Heart left ventricle (tissue), 16 donors: ENCODE measurements around the gene EFNA5. TPM values are rescaled to one million over a fixed set of nuclear protein-coding genes. Genes with fewer than 3 reads are reported as not detected.

ENCODE experiments used
- ATAC-seq, 4 donors: fragments of 200-7000 bp; cut with Tn5 transposase; one replicate each; pipeline ENCODE4 v1.9.1; 2020 to 2022; ENCODE audit warnings: moderate library complexity in 4 of 4, mild to moderate bottlenecking in 3 of 4, moderate number of reproducible peaks in 1 of 4
- DNase-seq, 5 donors: peaks; one replicate each; pipeline ENCODE4 v3.0.0-alpha.2; 2020
- H3K27ac ChIP-seq, 12 donors: fragments of 200-600 bp; sonication (generic) in 4 of 12; one replicate each; pipeline versions ENCODE4 v1.5.0 to v1.8.0; 2016 to 2022; ENCODE audit warnings: mild to moderate bottlenecking in 2 of 12
- H3K27me3 ChIP-seq, 9 donors: fragments of 200-600 bp; sonication (generic) in 2 of 9; one replicate each; pipeline versions ENCODE4 v1.5.1 to v1.8.0; 2016 to 2022; ENCODE audit warnings: mild to moderate bottlenecking in 3 of 9
- H3K36me3 ChIP-seq, 9 donors: fragments of 200-600 bp; sonication (generic) in 2 of 9; one replicate each; pipeline versions ENCODE4 v1.5.0 to v1.8.0; 2018 to 2022; ENCODE audit warnings: mild to moderate bottlenecking in 2 of 9
- H3K4me1 ChIP-seq, 12 donors: fragments of 200-600 bp; sonication (generic) in 4 of 12; one replicate each; pipeline versions ENCODE4 v1.5.0 to v1.8.0; 2016 to 2022; ENCODE audit warnings: mild to moderate bottlenecking in 3 of 12
- H3K4me3 ChIP-seq, 12 donors: fragments of 200-600 bp; sonication (generic) in 4 of 12; one replicate each; pipeline versions ENCODE4 v1.5.0 to v1.8.0; 2017 to 2022; ENCODE audit warnings: mild to moderate bottlenecking in 9 of 12, moderate library complexity in 4 of 12
- H3K9me3 ChIP-seq, 12 donors: fragments of 200-600 bp; sonication (generic) in 4 of 12; one replicate each; pipeline versions ENCODE4 v1.5.0 to v1.8.0; 2016 to 2022; ENCODE audit warnings: mild to moderate bottlenecking in 1 of 12
- POLR2A ChIP-seq, 2 donors: fragments of 450-650 bp; IDR thresholded peaks; one replicate each; pipeline ENCODE4 v1.6.1; 2017; ENCODE audit warnings: antibody characterized with exemption in 2 of 2, mild to moderate bottlenecking in 2 of 2, moderate library complexity in 2 of 2
- WGBS, 4 donors: extraction: QIAGEN DNeasy Blood & Tissue Kit in 2 of 4; methylation state at CpG; one replicate each; pipeline versions ENCODE4 v1.1.5 to v1.1.7; 2013 to 2018; 5-methylcytosine and 5-hydroxymethylcytosine counted together
- intact Hi-C, 10 donors: fragments of 100-400 bp; cut with DNase I; formaldehyde crosslinking; loops; one replicate each; pipeline versions ENCODE4 v1.11.1 to v1.14.2; 2022
- polyA plus RNA-seq, 2 donors: library from polyadenylated mRNA; stranded (reverse); fragments of 200-250 nt; gene quantifications; one replicate each; pipeline ENCODE4 v1.2.3, GENCODE V29; 2013
- total RNA-seq, 9 donors: library from RNA; depleted of rRNA in 2 of 9; stranded (reverse); fragments of >200 nt in 2 of 9; fragmentation: NEBNext Ultra II Directional in 3 of 9; extraction: Animal tissue kit (Norgen Biotek cat#: 25700) in 3 of 9; gene quantifications; one replicate each; pipeline versions ENCODE4 v1.1.0 to v1.2.4, GENCODE V29; 2016 to 2023
- TF ChIP-seq, protein P1 (sequence below), 12 donors: fragments of 200-600 bp; sonication (generic) in 4 of 12; IDR thresholded peaks; one replicate each; pipeline versions ENCODE4 v1.5.0 to v1.8.0; 2018 to 2022; ENCODE audit warnings: antibody characterized with exemption in 12 of 12, mild to moderate bottlenecking in 5 of 12
- donor health status: ischemic (EF 13 %, LVEDD 7.1; RV severe dilation, severe dysfunction).
- donor health status: healthy with polysubstance abuse.
- donor health status: DM: no; HTN: yes; CAD: no.
- donor health status: DM: no; HTN: no; CAD: no.
- donor health status: ischemic (EF 25% LVEDD 6.9; RV normal size, moderate dysfunction).
- donor health status: ischemic (EF 25% LVEDD 5.7; RV mildly dilated, moderate dysfunction).
- donor health status: healthy.
- donor health status: DM: yes; HTN: yes; CAD: no.
- donor health status: ischemic (EF 35%, LVEDD 5.7; RV mildly dilated, moderate dysfunction).
- donor health status: nonischemic (EF 11% LVEDD 7.7; RV severe dilation, severe dysfunction).
- donor health status: DM: yes; HTN: yes; CAD: no.
- donor health status: PGD.
- donor health status: ischemic (EF 29% LVEDD 5.4; RV normal size, mild dysfunction).
- donor health status: nonischemic (EF 23%, LVEDD 6.1; RV moderate dilation, normal function).

EFNA5 gene
- total and polyA plus RNA-seq, 11 donors, result 6.1 to 58.4 (median 28.3) TPM

DNA sequence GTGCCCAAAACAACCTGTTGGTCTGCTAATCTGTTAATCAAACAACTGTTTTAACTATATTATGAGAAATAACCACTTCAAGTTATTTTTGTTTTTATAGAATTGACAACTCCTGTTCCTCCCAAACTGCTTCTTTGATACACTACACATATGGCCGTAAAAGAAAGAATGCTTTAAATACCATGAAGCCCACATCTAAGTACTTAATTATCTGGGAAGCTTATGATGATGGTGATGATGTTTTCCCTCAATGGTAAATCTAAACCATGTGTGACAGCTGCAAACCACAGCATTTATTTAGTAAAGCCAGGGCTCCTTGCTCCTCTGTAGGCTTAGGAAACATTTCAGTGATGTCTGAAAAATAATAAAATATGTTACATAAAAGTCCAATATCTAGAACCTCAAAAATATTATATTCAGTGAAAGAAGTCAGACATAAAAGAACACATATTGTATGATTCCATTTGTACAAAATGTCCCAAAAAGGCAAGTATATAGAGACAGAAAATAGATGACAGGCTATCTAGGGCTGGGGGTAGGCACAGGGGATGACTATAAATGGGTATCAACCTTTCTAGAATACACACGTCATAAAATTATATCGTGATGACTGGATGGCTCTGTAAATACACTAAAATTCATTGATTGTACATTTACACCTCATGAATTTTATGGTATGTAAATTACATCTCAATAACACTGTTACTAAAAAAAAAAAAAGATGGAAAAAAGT is 154.1 kb downstream of the EFNA5 start:
- intact Hi-C loops, result no loop called here
- no peak for DNase-seq

DNA sequence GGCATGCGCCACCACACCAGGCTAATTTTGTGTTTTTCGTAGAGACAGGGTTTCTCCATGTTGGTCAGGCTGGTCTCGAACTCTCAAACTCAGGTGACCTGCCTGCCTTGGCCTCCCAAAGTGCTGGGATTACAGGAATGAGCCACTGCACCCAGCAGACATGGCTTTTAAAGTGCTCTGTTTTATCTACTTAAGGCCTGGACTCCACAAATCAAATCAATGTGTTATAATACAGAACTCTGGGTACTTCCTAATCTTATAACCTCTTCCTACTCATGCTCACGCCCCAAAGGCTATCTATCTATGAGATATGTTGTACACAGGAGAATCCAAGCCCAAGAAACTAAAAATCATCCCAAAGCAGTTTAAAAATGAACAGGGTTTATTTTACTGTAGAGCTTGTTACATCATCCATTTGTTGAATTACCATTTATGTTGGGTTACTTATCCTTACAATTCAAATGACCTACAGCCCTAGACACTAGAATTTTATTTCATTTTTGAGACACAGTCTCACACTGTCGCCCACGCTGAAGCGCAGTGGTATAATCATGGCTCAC is 155.1 kb downstream of the EFNA5 start:
- WGBS, 4 donors, result 90 to 95% (median 93%) methylated on average over 7 of the region's 7 CpGs
- intact Hi-C loops, result no loop called here
- Histone ChIP-seq H3K4me3 (no peak overlapping the region), H3K27ac (no peak overlapping the region), H3K36me3 (no peaks in the 10 kb centered on the region), H3K9me3 (no peaks in the 10 kb centered on the region), H3K27me3 (no peaks in the 10 kb centered on the region), H3K4me1 (peaks cover 0 to 21% (median 0%) of the 10 kb centered on the region in 12 donors)
- TF ChIP-seq, protein P1, sequence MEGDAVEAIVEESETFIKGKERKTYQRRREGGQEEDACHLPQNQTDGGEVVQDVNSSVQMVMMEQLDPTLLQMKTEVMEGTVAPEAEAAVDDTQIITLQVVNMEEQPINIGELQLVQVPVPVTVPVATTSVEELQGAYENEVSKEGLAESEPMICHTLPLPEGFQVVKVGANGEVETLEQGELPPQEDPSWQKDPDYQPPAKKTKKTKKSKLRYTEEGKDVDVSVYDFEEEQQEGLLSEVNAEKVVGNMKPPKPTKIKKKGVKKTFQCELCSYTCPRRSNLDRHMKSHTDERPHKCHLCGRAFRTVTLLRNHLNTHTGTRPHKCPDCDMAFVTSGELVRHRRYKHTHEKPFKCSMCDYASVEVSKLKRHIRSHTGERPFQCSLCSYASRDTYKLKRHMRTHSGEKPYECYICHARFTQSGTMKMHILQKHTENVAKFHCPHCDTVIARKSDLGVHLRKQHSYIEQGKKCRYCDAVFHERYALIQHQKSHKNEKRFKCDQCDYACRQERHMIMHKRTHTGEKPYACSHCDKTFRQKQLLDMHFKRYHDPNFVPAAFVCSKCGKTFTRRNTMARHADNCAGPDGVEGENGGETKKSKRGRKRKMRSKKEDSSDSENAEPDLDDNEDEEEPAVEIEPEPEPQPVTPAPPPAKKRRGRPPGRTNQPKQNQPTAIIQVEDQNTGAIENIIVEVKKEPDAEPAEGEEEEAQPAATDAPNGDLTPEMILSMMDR (IDR thresholded peaks at IDR 0.05), result no peak
- no peak for TF ChIP-seq POLR2A (IDR thresholded peaks at IDR 0.05)
- DNase-seq (no peak), ATAC-seq (no peak)

More for the DNA sequence above, 154.1 kb downstream of the EFNA5 start:
- 82 to 90% (median 84%) methylated on average over 3 of the region's 3 CpGs for WGBS, 4 donors
- Histone ChIP-seq H3K4me3 (no peak overlapping the region), H3K36me3 (no peaks in the 10 kb centered on the region), H3K4me1 (peaks cover 0 to 26% (median 0%) of the 10 kb centered on the region in 12 donors), H3K27me3 (no peaks in the 10 kb centered on the region), H3K27ac (peak overlapping the region in 1 of 12 donors; percentile 2), H3K9me3 (no peaks in the 10 kb centered on the region)
- no peak for TF ChIP-seq POLR2A (IDR thresholded peaks at IDR 0.05)
- TF ChIP-seq, protein P1 (IDR thresholded peaks at IDR 0.05), result no peak
- ATAC-seq, result no peak

DNA sequence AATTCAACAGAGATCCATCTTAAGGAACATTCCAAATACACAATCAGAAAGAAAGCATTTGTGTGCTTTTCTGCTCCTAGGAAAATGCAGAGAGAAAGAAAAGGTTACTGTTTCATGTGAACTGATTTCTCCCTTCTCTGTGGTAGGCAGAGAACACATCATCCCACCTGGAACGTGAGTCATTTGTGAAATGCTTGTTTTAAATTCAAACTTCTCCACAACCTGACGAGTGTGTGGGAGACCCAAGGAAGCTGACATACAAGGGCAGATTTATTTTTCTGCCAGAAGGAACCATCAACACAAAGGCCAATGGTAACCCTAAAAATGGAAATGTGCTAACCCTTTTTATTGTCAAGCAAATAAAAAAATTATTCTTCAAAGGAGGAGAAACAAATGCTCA is 156.4 kb downstream of the EFNA5 start:
- 62 to 73% (median 68%) methylated on average over 2 of the region's 2 CpGs for WGBS, 4 donors
- Histone ChIP-seq H3K36me3 (no peaks in the 10 kb centered on the region), H3K4me1 (peaks cover 0 to 14% (median 0%) of the 10 kb centered on the region in 12 donors), H3K9me3 (no peaks in the 10 kb centered on the region), H3K4me3 (no peak overlapping the region), H3K27me3 (no peaks in the 10 kb centered on the region), H3K27ac (no peak overlapping the region)
- no peak for DNase-seq
- intact Hi-C loops, result no loop called here
- no peak for TF ChIP-seq POLR2A (IDR thresholded peaks at IDR 0.05)
- ATAC-seq, result no peak

DNA sequence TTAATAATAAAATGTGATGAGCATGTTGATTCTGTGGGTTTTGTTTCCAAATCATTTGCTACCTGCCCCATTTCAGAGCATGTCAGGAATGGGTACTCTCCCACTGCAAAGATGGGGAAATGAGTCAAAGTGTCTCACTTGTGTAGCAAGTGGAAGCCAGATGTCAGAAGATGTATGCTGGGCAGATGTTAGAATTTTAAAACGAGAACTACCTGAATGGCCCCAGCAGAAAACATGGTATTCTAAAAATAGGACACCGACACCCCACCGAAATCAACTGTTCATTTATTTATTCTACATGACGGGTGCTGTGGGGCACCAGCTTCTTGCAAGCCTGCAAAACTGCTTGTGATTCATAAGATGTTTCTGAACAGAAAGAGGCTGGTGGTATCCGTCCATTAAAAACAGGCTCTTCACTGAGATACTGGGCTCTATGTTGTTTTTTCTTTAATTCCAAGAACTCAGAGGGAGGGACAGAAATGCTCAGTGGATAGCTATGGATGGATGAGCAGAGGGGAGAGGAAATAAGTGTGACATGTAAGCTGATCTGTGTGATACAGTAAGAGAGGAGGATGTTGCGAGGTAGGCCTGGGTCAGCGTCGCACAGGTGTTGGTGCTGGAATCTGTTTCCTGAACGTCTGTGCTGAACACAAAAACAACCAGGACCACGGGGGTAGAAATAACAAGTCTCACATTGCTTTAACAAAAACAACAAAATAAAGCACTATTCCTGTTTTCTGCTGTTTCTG is 157.2 kb downstream of the EFNA5 start:
- H3K27ac ChIP-seq, result no peak overlapping the region
- ATAC-seq (no peak), DNase-seq (no peak)
- no peaks in the 10 kb centered on the region for H3K36me3 ChIP-seq
- no peaks in the 10 kb centered on the region for H3K27me3 ChIP-seq
- TF ChIP-seq POLR2A (IDR thresholded peaks at IDR 0.05), result no peak
- TF ChIP-seq, protein P1 (IDR thresholded peaks at IDR 0.05), result no peak
- H3K4me3 ChIP-seq, result no peak overlapping the region
- peaks cover 0 to 10% (median 0%) of the 10 kb centered on the region in 12 donors for H3K4me1 ChIP-seq
- intact Hi-C loops, result no loop called here
- no peaks in the 10 kb centered on the region for H3K9me3 ChIP-seq
- whole genome bisulfite sequencing, 4 donors, result 49 to 57% (median 55%) methylated on average over 10 of the region's 10 CpGs
